PC-9 (cell line): ENCODE results near the gene SNX9.

ENCODE experiments used
- CTCF ChIP-seq: fragments of 200-600 bp; sonication (generic); conservative IDR thresholded peaks from 2 replicates; pipeline ENCODE4 v1.6.1; 2017; ENCODE audit warnings: mixed run types, antibody characterized with exemption, mild to moderate bottlenecking, moderate library complexity
- EZH2 ChIP-seq: fragments of 200-600 bp; sonication (generic); IDR thresholded peaks from 2 replicates; pipeline ENCODE4 v1.8.0; 2017; ENCODE audit warnings: antibody characterized with exemption, low read depth

- TF ChIP-seq CTCF: no peak
- TF ChIP-seq EZH2: no peak
Measured at GRCh38 chr6:157839606-157840005, 16.6 kb downstream of the SNX9 start.
